ENCODE data around the gene KRT78.

DNA sequence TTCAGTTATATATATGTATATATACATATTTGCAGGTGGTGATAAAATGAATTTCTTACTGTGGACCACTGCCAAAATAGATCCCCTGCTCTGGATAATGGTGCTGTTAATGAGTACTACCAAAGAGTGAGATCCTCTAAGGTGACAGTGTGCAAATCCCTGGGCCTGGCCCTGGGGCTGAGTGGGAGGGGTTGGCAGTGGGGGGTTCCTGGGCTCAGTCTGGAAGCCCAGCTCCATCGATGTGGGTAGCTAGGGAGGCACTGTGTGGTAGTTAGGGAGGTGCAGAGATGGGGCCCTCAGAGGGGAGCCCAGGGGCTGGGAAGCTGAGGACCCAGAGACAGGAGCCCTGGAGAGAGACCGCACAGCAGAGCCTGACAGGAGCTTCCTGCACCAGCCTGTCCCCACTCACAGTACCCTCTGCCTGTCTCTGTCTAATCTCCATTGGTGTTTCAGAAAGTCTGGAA is 47.0 kb upstream of the KRT78 start:
- TF ChIP-seq, protein P1, sequence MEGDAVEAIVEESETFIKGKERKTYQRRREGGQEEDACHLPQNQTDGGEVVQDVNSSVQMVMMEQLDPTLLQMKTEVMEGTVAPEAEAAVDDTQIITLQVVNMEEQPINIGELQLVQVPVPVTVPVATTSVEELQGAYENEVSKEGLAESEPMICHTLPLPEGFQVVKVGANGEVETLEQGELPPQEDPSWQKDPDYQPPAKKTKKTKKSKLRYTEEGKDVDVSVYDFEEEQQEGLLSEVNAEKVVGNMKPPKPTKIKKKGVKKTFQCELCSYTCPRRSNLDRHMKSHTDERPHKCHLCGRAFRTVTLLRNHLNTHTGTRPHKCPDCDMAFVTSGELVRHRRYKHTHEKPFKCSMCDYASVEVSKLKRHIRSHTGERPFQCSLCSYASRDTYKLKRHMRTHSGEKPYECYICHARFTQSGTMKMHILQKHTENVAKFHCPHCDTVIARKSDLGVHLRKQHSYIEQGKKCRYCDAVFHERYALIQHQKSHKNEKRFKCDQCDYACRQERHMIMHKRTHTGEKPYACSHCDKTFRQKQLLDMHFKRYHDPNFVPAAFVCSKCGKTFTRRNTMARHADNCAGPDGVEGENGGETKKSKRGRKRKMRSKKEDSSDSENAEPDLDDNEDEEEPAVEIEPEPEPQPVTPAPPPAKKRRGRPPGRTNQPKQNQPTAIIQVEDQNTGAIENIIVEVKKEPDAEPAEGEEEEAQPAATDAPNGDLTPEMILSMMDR (conservative IDR thresholded peaks at IDR 0.05), result no peak
- no peak for TF ChIP-seq ZFX (IDR thresholded peaks at IDR 0.05)

All from C4-2B (cell line).